ENCODE data around the gene CSTF3.

The CSTF3 gene

DNA sequence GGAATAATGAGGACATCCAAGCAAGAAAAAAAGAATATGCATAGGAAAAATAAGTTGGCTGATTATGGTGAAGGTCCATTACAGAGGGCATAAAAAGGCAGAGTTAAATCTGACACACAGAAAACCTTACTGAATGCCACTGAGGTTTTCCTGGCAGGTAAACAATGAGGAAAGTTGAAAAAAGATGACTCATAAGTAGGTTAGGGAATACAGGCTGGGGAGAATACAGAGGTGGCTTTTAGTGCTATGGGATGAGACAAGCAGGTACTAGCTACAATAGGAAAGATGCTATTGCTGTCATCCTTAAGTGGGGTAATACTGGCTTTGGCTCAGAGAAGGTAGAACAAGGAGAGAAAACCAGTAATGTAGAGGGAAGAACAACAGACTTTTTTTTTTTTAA lies 44.7 kb downstream of the CSTF3 start:
- TF ChIP-seq CTCF (IDR thresholded peaks at IDR 0.05; ENCODE audit: low read depth, low read length), result no peak

GRCh38 chr11:33110083-33110482 lies 51.2 kb downstream of the CSTF3 start:
- TF ChIP-seq CTCF (IDR thresholded peaks at IDR 0.05; ENCODE audit: low read depth, low read length), result no peak
- no peak overlapping the region for H3K4me3 ChIP-seq (ENCODE audit: low read depth, low read length)

More for the DNA sequence above, 44.7 kb downstream of the CSTF3 start:
- H3K4me3 ChIP-seq (ENCODE audit: low read depth, low read length), result no peak overlapping the region

DNA sequence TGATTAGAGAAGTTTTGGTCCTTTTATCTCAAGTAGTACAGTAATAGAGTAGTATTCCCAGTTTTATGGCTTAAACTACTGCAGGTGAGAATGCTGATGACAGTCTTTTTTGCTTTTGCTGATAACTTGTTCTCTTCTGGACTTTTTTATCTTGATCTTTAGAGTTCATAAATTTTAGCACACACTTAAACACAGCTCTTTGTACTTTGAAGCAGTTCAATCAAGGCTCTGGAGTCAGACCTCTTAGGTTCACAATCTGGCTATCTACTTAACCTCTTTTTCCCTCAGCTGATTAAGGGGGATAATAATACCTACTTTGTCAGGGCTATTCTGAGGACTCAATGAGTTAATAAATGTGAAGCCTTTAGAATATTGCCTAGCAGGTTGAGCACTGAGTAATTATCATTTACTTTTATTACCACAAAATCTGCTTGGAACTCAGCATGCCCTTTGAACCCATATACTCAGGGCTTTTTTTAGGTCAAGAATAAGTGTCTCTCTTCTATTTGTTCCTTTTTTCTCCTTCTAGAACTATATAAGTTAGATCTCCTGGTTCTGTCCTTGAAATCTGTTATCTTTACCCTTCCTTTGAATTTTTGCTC lies 51.9 kb downstream of the CSTF3 start:
- no peak overlapping the region for H3K4me3 ChIP-seq (ENCODE audit: low read depth, low read length)
- TF ChIP-seq CTCF (IDR thresholded peaks at IDR 0.05; ENCODE audit: low read depth, low read length), result no peak

DNA sequence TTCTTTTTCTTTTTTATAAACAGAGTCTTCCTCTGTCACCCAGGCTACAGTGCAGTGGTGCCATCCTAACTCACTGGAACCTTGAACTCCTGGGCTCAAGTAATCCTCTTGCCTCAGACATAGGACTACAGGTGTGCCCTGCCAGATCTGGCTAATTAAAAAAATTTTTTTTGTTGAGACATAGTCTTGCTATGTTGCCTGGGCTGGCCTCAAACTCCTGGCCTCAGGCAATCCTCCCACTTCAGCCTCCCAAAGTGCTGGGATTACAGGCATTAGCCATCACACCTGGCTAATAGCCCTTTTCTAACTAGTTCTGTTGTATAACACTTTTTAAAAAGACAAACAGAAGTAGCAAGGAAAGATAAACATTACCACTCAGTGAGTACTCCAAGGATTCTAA lies 57.4 kb downstream of the CSTF3 start:
- TF ChIP-seq CTCF (IDR thresholded peaks at IDR 0.05; ENCODE audit: low read depth, low read length), result no peak
- H3K4me3 ChIP-seq (ENCODE audit: low read depth, low read length), result no peak overlapping the region

DNA sequence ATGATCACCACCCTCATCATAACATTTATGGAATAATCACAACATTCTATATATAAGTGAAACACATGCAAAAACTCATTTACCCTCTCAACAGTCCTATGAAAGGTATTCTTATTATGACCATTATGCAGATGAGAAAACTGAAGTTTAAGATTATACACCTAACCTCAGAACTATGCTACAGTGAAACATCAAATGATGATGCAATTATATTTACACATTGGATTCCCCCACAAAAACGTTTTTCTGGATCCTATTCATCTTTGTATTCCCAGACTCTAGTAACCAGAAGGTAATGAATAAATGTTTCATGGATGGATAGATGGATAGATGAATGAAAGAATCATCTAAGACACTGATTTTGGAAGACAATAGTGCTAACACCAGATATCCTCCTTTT lies 67.1 kb downstream of the CSTF3 start:
- H3K4me3 ChIP-seq (ENCODE audit: low read depth, low read length), result no peak overlapping the region
- no peak for TF ChIP-seq CTCF (IDR thresholded peaks at IDR 0.05; ENCODE audit: low read depth, low read length)

DNA sequence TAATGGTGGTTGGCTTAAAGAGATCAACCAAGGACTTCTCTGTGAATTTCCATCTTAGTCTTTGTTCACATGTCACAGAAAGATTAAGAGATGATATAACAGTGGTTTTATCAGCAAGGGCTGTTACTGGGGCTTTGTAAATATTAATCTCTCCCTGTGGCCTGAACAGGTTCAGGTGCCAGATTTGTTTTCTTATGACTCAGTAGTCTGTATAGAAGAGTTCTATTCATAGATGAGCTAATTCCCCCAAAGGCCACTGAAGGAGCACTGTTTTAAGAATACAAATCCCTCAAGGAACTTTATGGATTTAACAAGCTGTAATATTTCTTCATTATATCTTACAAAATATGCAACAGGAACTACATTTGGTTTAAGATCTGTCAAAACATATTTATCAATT lies 71.5 kb downstream of the CSTF3 start:
- no peak overlapping the region for H3K4me3 ChIP-seq (ENCODE audit: low read depth, low read length)
- TF ChIP-seq CTCF (IDR thresholded peaks at IDR 0.05; ENCODE audit: low read depth, low read length), result no peak

- H3K4me3 ChIP-seq (ENCODE audit: low read depth, low read length), result no peak overlapping the region
- no peak for TF ChIP-seq CTCF (IDR thresholded peaks at IDR 0.05; ENCODE audit: low read depth, low read length)
Observed at GRCh38 chr11:33086017-33086416, 75.3 kb downstream of the CSTF3 start.
